GM19438 (cell line): Measurements from ENCODE around the gene ALKBH8.
A peak's percentile ranks its signal among the peaks of the same experiment; 100 is the strongest.
"Not testable (repeated sequence)": the region's sequence is repeated elsewhere in the genome, so short reads cannot be mapped to it uniquely, and the experiment has no call there.

Experiments used
- ATAC-seq: cut with Tn5 transposase; IDR thresholded peaks from one replicate; pipeline ENCODE4 v1.9.1; 2021; ENCODE audit warnings: low read depth; ENCODE audit not compliant: unreplicated experiment

Gene ALKBH8

GRCh38 chr11:107526197-107526596, 39.3 kb downstream of the ALKBH8 start:
- ATAC-seq: no peak

DNA sequence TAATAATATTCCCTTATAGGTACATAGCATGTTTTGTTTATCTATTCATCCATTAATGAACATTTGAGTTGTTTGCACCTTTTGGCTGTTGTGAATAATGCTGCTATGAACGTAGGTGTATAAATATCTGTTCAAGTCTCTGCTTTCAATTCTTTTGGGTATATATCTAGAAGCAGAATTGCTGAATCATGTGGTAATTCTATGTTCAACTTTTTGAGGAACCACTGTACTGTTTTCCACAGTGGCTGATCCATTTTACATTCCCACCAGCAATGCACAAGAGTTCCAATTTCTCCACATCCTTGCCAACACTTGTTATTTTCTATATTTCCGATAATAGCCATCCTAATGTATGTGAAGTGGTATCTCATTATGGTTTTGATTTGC, 56.7 kb downstream of the ALKBH8 start:
- ATAC-seq: no peak

DNA sequence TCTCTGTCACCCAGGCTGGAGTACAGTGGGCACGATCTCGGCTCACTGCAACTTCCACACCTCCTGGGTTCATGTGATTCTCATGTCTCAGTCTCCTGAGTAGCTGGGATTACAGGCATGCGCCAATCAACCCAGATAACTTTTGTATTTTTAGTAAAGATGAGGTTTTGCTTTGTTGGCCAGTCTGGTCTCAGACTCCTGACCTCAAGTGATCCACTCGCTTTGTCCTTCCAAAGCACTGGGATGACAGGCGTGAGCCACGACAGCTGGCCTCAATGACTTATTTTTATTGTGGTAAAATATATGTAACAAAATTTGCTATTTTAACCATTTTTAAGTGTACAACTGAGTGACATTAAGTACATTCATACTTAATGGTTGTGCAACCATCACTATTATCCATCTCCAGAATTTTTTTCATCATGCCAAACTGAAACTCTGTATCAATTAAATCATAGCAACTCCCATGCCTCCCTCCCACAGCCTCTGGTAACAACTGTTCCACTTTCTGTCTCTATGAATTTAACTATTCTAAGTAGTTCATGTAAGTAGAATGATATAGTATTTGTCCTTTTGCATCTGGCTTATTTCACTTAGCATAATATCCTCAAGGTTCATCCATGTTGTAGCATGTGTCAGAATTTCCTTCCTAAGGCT, 57.2 kb downstream of the ALKBH8 start:
- no peak for ATAC-seq

DNA sequence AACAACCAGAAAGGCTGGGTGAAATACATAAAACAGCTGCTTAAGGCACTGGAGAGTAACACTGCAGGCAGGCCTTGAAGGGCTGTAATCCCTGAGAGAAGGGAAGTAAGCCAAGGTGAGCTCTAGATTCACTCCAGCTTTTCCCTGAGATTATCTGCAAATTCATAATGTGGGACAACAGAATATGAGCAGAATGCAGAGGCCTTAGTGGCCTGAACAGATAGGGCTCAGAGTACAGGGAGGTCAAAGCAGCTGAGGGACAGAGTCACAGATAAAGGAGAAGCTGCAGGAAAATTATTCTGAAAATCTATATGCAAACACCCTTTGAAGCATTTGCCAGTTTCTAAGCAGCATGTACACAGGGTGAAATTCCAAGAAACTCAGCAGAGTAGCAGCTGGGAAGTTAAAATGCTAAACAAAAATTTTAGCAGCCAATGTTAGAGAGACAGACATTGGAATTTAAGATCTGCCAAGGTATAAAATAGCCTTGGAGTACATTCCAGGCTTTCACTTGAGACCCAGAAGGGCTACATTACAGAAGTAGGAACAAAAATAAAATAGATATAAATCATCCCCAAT, 59.8 kb downstream of the ALKBH8 start:
- no peak for ATAC-seq

GRCh38 chr11:107504981-107505380, 60.6 kb downstream of the ALKBH8 start:
- no peak for ATAC-seq

DNA sequence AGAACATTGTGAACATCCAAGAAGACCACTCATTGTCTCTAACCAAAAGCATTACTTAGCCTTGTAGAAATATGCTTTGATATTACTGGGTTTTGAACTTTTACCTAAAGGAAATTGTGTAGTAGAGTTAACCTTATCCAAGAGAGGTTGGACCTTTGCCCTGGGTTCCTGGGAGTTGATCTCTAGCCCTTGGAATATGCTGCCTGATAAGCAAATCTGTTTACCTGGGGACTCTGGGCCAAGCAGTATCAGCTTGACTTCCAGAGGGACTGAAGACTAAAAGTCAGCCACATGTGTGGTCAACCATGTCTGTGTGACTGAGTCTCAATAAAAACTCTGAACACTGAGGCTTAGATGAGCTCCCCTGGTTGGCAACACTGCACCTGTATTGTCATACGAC, 63.8 kb downstream of the ALKBH8 start:
- no peak for ATAC-seq

DNA sequence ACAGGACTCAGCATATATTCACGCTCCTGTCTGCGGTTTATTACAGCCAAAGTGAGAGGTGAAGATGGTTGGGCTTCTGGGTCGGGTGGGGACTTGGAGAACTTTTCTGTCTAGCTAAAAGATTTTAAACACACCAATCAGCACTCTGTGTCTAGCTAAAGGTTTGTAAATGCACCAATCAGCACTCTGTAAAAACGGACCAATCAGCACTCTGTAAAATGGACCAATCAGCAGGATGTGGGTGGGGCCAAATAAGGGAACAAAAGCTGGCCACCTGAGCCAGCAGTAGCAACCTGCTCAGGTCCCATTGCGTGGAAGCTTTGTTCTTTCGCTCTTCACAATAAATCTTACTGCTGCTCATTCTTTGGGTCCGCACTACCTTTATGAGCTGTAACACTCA, 68.2 kb downstream of the ALKBH8 start:
- not testable (repeated sequence) for ATAC-seq

- ATAC-seq: no peak
These were observed 69.5 kb downstream of the ALKBH8 start for GRCh38 chr11:107496011-107496410.

DNA sequence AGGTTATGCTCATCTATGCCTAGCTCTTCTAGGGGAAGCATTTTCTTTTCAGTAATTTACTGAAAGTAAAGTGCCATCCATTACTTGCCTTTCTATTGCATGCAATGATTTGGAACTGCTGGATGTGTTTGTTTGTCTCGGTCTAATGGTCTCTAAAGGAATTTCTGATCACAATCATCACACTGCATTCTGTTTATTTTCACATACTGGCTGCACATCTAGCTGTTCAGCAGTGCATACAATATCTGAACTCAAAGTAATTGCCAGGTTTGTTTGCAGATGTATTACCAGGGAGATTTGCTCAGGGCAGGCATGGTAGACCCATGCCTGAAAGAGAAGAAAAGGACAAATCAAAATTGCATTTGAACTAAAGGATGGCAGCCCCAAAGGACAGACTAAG, 71.5 kb downstream of the ALKBH8 start:
- ATAC-seq: no peak

GRCh38 chr11:107493117-107493516, 72.4 kb downstream of the ALKBH8 start:
- ATAC-seq: no peak

DNA sequence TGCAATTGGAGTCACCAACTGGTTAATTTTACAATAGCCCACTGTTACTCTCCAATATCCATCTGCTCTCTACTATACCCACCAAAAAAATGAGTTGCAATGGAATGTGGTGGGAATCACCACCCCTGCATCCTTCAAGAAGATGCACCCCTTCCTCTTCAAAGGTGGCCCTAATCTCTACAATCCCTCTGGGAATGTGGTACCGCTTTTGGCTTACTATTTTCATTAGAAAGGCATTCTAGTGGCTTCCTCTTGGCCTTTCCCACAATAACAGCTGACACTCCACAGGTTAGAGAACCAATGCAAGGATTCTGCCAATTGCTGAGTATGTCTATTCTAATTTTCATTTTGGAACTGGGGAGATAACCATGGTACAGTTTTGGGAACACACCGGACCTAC, 74.7 kb downstream of the ALKBH8 start:
- no peak for ATAC-seq

GRCh38 chr11:107482234-107482633, 83.3 kb downstream of the ALKBH8 start:
- no peak for ATAC-seq

GRCh38 chr11:107478922-107479321, 86.6 kb downstream of the ALKBH8 start:
- ATAC-seq: no peak

DNA sequence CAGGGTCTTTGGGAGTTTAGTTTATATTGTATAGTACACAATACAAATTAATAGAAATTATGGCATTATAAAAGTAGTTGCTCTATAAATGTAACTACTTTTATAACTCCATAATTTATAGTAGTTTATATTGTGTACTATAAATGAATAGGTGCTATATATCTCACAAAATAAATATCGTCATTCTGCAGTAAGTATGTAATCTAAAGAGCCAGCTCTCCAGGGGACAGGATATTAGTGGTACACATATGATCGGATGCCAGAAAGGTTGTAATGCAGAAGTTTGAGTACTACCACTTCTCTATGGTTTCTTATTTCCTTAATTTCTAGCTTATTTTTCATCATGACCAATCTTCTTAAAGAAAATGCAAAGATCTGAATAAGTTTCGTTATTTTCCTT, 87.7 kb downstream of the ALKBH8 start:
- ATAC-seq: no peak

DNA sequence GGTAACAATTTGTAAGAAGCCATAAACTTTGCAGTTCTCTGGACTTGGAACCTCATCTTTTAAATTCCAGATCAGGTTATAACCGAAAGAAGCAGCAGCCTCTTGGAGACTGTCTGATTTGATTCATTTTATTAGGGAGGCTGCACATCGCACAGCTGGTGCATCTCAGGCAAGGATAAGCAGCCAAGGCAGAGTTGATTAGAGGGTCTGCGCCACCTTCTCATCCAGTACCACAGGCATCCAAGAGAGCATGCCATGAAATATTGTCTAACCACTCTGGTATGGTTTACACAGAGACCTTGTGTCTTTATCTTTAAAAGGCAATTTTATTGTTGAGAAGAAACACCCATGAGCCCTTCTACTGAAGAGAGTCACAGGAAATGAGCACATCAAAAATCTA, 91.7 kb downstream of the ALKBH8 start:
- ATAC-seq: no peak

- ATAC-seq: no peak
These were observed 92.6 kb downstream of the ALKBH8 start for GRCh38 chr11:107472966-107473365.

GRCh38 chr11:107468596-107468995, 96.9 kb downstream of the ALKBH8 start:
- no peak for ATAC-seq

GRCh38 chr11:107467696-107468095, 97.8 kb downstream of the ALKBH8 start:
- ATAC-seq: no peak

DNA sequence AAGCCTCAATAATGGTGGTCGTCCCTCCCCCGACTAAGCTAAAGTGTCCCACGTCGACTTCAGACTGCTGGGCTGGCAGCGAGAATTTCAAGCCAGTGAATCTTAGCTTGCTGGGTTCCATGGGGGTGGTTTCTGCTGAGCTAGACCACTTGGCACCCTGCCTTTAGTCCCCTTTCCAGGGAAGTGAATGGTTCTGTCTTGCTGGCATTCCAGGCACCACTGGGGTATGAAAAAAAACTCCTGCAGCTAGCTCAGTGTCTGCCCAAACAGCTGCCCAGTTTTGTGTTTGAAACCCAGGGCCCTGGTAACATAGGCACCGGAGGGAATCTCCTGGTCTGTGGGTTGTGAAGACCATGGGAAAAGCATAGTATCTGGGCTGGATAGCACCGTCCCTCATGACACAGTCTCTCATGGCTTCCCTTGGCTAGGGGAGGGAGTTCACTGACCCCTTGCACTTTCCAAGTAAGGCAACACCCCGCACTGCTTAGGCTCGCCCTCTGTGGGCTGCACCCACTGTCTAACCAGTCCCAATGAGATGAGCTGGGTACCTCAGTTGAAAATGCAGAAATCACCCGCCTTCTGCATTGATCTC, 99.2 kb downstream of the ALKBH8 start:
- ATAC-seq: not testable (repeated sequence)

- peak; percentile 96 for ATAC-seq
These were observed 107.8 kb downstream of the ALKBH8 start, which contains the start of gene CWF19L2 for GRCh38 chr11:107457558-107458271. TSS of gene CWF19L2 (minus strand) at chr11:107457825. CDS start at chr11:107457816, 9 bp downstream.

GRCh38 chr11:107457205-107457557, 108.4 kb downstream of the ALKBH8 start:
- ATAC-seq: peak; percentile 50
